Measurements from ENCODE around the gene RIC8A. TPM values are rescaled to one million over a fixed set of nuclear protein-coding genes. Genes with fewer than 3 reads are reported as not detected.

The RIC8A gene
- total RNA-seq, 3 donors from 2014 or later (not counting 1 experiment from before 2014, with no cell fraction given), result 102 to 153 (median 106) TPM

- no peak for DNase-seq
- intact Hi-C loops (cut with micrococcal nuclease), result loop anchor here (5.0 kb wide), 2 partner anchors 153 to 213 kb away; no protein-coding TSS in a partner anchor
- no peaks in the 10 kb centered on the region for H3K9me3 Mint-ChIP-seq
- no peak for TF ChIP-seq CTCF (IDR thresholded peaks at IDR 0.05)
- Histone ChIP-seq H3K9me3 (ENCODE audit: control insufficient read depth, insufficient read depth, low read length) (no peaks in the 10 kb centered on the region), H3K36me3 (ENCODE audit: control insufficient read depth, insufficient read depth, low read length) (peaks cover 30% of the 10 kb centered on the region), H3K4me3 (ENCODE audit: low read length) (no peak overlapping the region), H3K27ac (ENCODE audit: low read length) (no peak overlapping the region), H3K4me1 (ENCODE audit: control insufficient read depth, insufficient read depth, low read length) (peaks cover 43% of the 10 kb centered on the region), H3K27me3 (ENCODE audit: control insufficient read depth, insufficient read depth, low read length) (no peaks in the 10 kb centered on the region)
- no peak for ATAC-seq
- H3K27me3 Mint-ChIP-seq (ENCODE audit: low read depth in 2 of 2), result no peaks in the 10 kb centered on the region
- no peaks in the 10 kb centered on the region for H3K36me3 Mint-ChIP-seq
- no peak overlapping the region for H3K4me3 Mint-ChIP-seq
- 87% methylated on average over 12 of the region's 12 CpGs for WGBS (ENCODE audit: insufficient coverage)
- H3K4me1 Mint-ChIP-seq, result peaks cover 43 to 46% of the 10 kb centered on the region in 2 donors
- H3K27ac Mint-ChIP-seq, result no peak overlapping the region
Measured at GRCh38 chr11:204587-205109, 2.9 kb upstream of the RIC8A start.

GRCh38 chr11:205221-206001 is 2.1 kb upstream of the RIC8A start:
- peaks cover 50% of the 10 kb centered on the region for H3K4me1 ChIP-seq (ENCODE audit: control insufficient read depth, insufficient read depth, low read length)
- peaks cover 38% of the 10 kb centered on the region for H3K36me3 ChIP-seq (ENCODE audit: control insufficient read depth, insufficient read depth, low read length)
- TF ChIP-seq CTCF (IDR thresholded peaks at IDR 0.05), result no peak
- H3K4me3 ChIP-seq (ENCODE audit: low read length), result no peak overlapping the region
- no peak overlapping the region for H3K27ac Mint-ChIP-seq
- intact Hi-C loops (cut with micrococcal nuclease), result loop anchor here (5.0 kb wide), 2 partner anchors 152 to 212 kb away; no protein-coding TSS in a partner anchor
- DNase-seq (no peak), ATAC-seq (no peak)
- H3K4me1 Mint-ChIP-seq, result peaks cover 43 to 53% of the 10 kb centered on the region in 2 donors
- no peak overlapping the region for H3K27ac ChIP-seq (ENCODE audit: low read length)
- 95% methylated on average over 16 of the region's 16 CpGs for WGBS (ENCODE audit: insufficient coverage)
- no peaks in the 10 kb centered on the region for H3K27me3 Mint-ChIP-seq (ENCODE audit: low read depth in 2 of 2)
- no peaks in the 10 kb centered on the region for H3K9me3 Mint-ChIP-seq
- no peaks in the 10 kb centered on the region for H3K9me3 ChIP-seq (ENCODE audit: control insufficient read depth, insufficient read depth, low read length)
- H3K36me3 Mint-ChIP-seq, result no peaks in the 10 kb centered on the region
- no peaks in the 10 kb centered on the region for H3K27me3 ChIP-seq (ENCODE audit: control insufficient read depth, insufficient read depth, low read length)
- peak overlapping the region; percentile 47 for H3K4me3 Mint-ChIP-seq

GRCh38 chr11:206002-206384 is 1.5 kb upstream of the RIC8A start:
- peaks cover 50% of the 10 kb centered on the region for H3K4me1 ChIP-seq (ENCODE audit: control insufficient read depth, insufficient read depth, low read length)
- peaks cover 42% of the 10 kb centered on the region for H3K36me3 ChIP-seq (ENCODE audit: control insufficient read depth, insufficient read depth, low read length)
- 89% methylated on average over 4 of the region's 7 CpGs for WGBS (ENCODE audit: insufficient coverage)
- peak overlapping the region; percentile 97 for H3K4me3 Mint-ChIP-seq
- H3K27me3 Mint-ChIP-seq (ENCODE audit: low read depth in 2 of 2), result no peaks in the 10 kb centered on the region
- no peaks in the 10 kb centered on the region for H3K27me3 ChIP-seq (ENCODE audit: control insufficient read depth, insufficient read depth, low read length)
- peak overlapping the region; percentile 76 for H3K4me3 ChIP-seq (ENCODE audit: low read length)
- ATAC-seq (no peak), DNase-seq (no peak)
- no peaks in the 10 kb centered on the region for H3K36me3 Mint-ChIP-seq
- no peaks in the 10 kb centered on the region for H3K9me3 ChIP-seq (ENCODE audit: control insufficient read depth, insufficient read depth, low read length)
- no peaks in the 10 kb centered on the region for H3K9me3 Mint-ChIP-seq
- peaks cover 43 to 58% of the 10 kb centered on the region in 2 donors for H3K4me1 Mint-ChIP-seq
- H3K27ac ChIP-seq (ENCODE audit: low read length), result no peak overlapping the region
- intact Hi-C loops (cut with micrococcal nuclease), result loop anchor here (5.0 kb wide), 2 partner anchors 151 to 211 kb away; no protein-coding TSS in a partner anchor
- H3K27ac Mint-ChIP-seq, result peak overlapping the region; percentile 99
- no peak for TF ChIP-seq CTCF (IDR thresholded peaks at IDR 0.05)
